ENCODE data around the gene MYO18B.
"Not testable (repeated sequence)": the region's sequence is repeated elsewhere in the genome, so short reads cannot be mapped to it uniquely, and the experiment has no call there.

Gene MYO18B, protein sequence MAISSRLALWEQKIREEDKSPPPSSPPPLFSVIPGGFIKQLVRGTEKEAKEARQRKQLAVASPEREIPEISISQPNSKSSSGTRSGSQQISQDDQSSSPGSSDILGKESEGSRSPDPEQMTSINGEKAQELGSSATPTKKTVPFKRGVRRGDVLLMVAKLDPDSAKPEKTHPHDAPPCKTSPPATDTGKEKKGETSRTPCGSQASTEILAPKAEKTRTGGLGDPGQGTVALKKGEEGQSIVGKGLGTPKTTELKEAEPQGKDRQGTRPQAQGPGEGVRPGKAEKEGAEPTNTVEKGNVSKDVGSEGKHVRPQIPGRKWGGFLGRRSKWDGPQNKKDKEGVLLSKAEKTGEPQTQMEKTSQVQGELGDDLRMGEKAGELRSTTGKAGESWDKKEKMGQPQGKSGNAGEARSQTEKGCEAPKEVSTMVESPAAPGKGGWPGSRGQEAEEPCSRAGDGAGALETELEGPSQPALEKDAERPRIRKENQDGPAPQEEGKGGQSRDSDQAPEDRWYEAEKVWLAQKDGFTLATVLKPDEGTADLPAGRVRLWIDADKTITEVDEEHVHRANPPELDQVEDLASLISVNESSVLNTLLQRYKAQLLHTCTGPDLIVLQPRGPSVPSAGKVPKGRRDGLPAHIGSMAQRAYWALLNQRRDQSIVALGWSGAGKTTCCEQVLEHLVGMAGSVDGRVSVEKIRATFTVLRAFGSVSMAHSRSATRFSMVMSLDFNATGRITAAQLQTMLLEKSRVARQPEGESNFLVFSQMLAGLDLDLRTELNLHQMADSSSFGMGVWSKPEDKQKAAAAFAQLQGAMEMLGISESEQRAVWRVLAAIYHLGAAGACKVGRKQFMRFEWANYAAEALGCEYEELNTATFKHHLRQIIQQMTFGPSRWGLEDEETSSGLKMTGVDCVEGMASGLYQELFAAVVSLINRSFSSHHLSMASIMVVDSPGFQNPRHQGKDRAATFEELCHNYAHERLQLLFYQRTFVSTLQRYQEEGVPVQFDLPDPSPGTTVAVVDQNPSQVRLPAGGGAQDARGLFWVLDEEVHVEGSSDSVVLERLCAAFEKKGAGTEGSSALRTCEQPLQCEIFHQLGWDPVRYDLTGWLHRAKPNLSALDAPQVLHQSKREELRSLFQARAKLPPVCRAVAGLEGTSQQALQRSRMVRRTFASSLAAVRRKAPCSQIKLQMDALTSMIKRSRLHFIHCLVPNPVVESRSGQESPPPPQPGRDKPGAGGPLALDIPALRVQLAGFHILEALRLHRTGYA (N-terminal part only)

GRCh38 chr22:25741692-25742626 is at the start of gene MYO18B:
Gene MYO18B (plus strand): TSS chr22:25742188. CDS start chr22:25761093, 18,905 bp downstream.
- DNase-seq, result no peak

GRCh38 chr22:25692397-25693267 is 49.4 kb upstream of the MYO18B start:
- DNase-seq, result no peak

DNA sequence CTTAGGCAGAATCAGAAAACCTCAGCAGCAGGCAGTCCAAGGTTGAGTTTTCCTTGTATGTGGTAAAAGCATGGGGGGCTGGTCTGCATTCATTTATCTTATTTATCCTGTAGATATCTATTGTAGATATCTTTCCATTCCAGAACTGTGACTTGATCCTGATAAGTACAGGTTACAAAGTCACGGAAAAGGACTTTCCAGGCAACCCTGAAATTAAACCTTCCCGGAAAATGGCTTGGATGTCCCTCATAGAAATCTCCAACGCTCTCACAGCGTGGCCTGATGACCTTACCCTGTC is 48.8 kb upstream of the MYO18B start:
- no peak for DNase-seq

DNA sequence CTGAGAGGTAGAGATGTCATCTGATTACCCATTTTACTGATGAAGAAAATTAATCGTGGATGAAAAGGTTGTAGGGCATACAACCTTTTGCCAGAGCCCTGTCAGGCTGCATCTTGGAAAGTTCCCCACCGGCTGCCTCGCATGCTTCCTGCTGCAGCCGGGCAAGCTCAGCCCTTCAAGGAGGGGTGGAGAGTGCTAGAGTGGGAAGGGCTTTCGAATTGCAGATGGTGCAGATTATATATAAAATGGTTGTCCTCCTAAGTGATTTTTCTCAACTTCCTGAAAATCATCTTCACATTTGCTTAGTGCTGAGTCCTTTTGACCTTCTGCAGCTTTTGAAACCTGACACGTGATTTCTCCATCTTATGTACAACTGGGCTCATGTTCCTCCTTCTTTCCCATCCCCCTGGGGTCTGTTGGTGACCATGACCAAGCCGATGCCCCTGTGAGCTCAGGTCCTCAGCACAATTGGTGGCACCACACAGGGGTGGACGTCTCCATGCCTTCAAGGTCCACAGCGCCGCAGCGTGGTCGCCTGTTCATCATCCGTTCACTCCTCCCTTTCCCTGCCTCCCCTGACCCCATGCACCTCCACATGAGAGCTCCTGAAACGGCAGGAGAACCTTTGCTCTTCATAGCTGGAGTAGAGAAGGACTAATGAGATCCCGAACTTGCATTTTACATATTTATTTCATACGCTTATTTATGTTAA is 47.6 kb upstream of the MYO18B start:
- no peak for DNase-seq

- DNase-seq, result no peak
Measured at GRCh38 chr22:25695146-25695545, 46.8 kb upstream of the MYO18B start.

GRCh38 chr22:25696763-25697162 is 45.2 kb upstream of the MYO18B start:
- no peak for DNase-seq

GRCh38 chr22:25697181-25697664 is 44.8 kb upstream of the MYO18B start:
- no peak for DNase-seq

DNA sequence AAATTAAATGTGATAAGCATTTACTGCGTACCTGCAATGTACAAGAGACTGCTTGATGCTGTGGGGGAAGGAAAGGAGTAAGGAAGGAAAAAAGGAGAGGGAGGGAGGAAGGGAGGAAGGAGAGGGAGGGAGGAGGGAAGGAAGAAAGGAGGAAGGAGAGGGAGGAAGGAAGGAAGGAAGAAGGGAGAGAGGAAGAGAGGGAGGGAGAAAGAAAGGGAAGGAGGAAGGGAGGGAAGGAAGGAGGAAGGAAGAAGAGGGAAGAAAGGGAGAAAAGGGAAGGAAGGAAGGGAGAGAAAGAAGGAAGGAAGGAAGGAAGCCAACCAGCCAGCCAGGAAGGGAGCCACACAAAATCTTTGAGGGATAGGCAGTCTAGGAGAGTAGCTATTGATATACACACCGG is 44.0 kb upstream of the MYO18B start:
- DNase-seq, result no peak

GRCh38 chr22:25698461-25698860 is 43.5 kb upstream of the MYO18B start:
- no peak for DNase-seq

- DNase-seq, result no peak
Measured at GRCh38 chr22:25698978-25699377, 43.0 kb upstream of the MYO18B start.

- DNase-seq, result no peak
Measured at GRCh38 chr22:25701056-25701780, 40.8 kb upstream of the MYO18B start.

DNA sequence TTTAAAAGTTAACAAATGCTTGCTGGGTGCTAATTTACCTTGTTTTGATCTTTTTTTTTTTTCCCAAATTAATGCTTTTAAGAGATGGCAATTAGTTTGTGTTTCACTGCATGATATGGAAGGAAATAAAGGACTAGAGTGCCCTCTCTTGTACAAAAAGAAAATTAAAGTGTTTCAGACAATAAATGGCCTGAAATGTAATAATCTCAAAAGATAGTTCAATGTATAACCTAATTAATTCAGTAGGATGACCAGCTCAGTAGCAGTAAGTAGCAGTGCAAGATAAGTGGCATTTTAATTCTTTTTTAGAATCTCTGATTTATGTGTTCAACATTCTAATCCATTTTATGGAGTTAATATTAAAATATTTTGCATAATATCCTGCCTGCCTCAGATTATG is 39.9 kb upstream of the MYO18B start:
- no peak for DNase-seq

GRCh38 chr22:25702571-25703167 is 39.3 kb upstream of the MYO18B start:
- no peak for DNase-seq

- no peak for DNase-seq
Measured at GRCh38 chr22:25704701-25705100, 37.3 kb upstream of the MYO18B start.

DNA sequence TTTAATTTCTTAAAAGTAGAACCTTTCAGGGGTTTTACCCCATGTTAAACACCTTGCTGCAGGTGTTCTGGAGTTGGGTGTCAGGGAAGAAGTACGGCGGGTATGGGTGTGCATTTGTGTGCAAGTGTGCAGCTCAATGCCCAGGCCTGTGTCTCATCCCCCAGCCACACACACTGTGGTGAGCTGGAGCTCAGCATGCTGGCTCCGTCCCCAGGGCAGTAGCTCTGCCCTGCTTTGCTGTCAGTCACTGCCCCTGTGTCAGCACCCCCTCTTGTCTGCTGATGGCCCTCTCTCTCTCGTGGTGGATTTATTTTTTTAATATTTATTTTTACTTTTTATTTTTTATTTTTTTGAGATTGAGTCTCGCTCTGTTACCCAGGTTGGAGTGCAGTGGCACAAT is 35.8 kb upstream of the MYO18B start:
- no peak for DNase-seq

- DNase-seq, result not testable (repeated sequence)
Measured at GRCh38 chr22:25708430-25708829, 33.6 kb upstream of the MYO18B start.

DNA sequence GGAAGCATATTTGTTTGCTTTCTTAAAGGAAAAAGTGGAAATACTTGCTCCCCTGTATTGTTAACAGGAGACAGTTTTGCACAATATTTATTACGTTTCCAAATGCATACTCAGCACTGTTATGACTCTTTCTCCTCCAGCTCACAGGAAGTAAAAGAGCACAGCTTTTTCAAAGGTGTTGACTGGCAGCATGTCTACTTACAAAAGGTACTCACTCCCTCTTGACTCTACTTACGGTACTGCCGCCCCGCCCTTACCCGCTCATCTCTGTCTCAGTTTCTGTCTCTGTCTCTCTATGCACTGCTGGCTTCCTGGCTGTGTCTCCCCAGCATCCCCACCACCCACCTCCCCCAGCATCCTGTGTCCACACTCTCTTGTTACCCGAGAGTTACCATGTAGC is 32.2 kb upstream of the MYO18B start:
- no peak for DNase-seq

DNA sequence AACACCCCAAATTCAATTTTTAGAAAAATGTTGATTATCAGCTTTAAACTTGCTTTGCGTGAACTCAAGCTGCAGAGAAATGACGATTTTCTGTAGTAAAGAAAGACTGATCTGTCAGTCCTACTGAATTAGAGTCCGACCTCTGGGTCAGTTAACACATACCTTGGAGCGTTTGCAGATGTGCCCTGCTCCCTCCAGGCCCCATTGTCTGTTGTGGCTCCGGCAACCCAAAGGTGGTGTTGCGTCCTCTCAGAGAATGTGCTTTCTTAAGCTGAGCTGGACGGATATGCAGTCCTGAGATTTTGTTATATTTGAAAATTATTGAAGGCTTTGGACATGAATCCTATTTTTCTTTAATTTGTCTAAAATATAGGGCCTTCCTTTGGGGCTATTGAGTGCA is 31.5 kb upstream of the MYO18B start:
- DNase-seq, result no peak

GRCh38 chr22:25711491-25711890 is 30.5 kb upstream of the MYO18B start:
- DNase-seq, result no peak

Measured in NCI-H1436 treated with DMSO at 0.1 percent for 48 hours (cell line).